Mesenteric fat pad (tissue), 1 donor: ENCODE data around the gene NR5A1. TPM values are rescaled to one million over a fixed set of nuclear protein-coding genes. Genes with fewer than 3 reads are reported as not detected.

Experiments
- DNase-seq: peaks from one replicate; pipeline ENCODE4 v3.0.0-alpha.2; 2020; ENCODE audit warnings: low spot score
- total RNA-seq: library from RNA; stranded (reverse); fragmentation: NEBNext Ultra II Directional; extraction: Animal tissue kit (Norgen Biotek cat#: 25700); gene quantifications from one replicate; pipeline ENCODE4 v1.2.1, GENCODE V29; 2021
- donor health status: DM: yes; HTN: yes; CAD: no.

The NR5A1 gene
- total RNA-seq, 1 donor from 2014 or later = not detected

GRCh38 chr9:124500028-124500795 is 7.0 kb downstream of the NR5A1 start:
- DNase-seq = no peak

- DNase-seq = no peak
These were observed 8.0 kb downstream of the NR5A1 start for GRCh38 chr9:124499216-124499615.

GRCh38 chr9:124498499-124499146 is 8.6 kb downstream of the NR5A1 start:
- DNase-seq = no peak

- DNase-seq = no peak
These were observed 9.2 kb downstream of the NR5A1 start for GRCh38 chr9:124498040-124498439.

GRCh38 chr9:124497441-124497840 is 9.8 kb downstream of the NR5A1 start:
- no peak for DNase-seq

- no peak for DNase-seq
These were observed 10.7 kb downstream of the NR5A1 start for GRCh38 chr9:124496463-124496862.

GRCh38 chr9:124496075-124496449 is 11.1 kb downstream of the NR5A1 start:
- no peak for DNase-seq

GRCh38 chr9:124495126-124496074 is 11.8 kb downstream of the NR5A1 start:
- no peak for DNase-seq

- no peak for DNase-seq
These were observed 13.3 kb downstream of the NR5A1 start for GRCh38 chr9:124493794-124494479.

GRCh38 chr9:124493218-124493617 is 14.0 kb downstream of the NR5A1 start:
- no peak for DNase-seq

GRCh38 chr9:124492818-124493217 is 14.4 kb downstream of the NR5A1 start:
- no peak for DNase-seq

- DNase-seq = no peak
These were observed 15.9 kb downstream of the NR5A1 start for GRCh38 chr9:124491049-124491975.

- no peak for DNase-seq
These were observed 17.2 kb downstream of the NR5A1 start for GRCh38 chr9:124490004-124490403.

GRCh38 chr9:124489222-124489621 is 18.0 kb downstream of the NR5A1 start:
- DNase-seq = no peak

- no peak for DNase-seq
These were observed 18.5 kb downstream of the NR5A1 start for GRCh38 chr9:124488641-124489210.

- no peak for DNase-seq
These were observed 19.7 kb downstream of the NR5A1 start for GRCh38 chr9:124487260-124488182.

- DNase-seq = no peak
These were observed 20.4 kb downstream of the NR5A1 start for GRCh38 chr9:124486778-124487259.

GRCh38 chr9:124485936-124486335 is 21.3 kb downstream of the NR5A1 start:
- DNase-seq = no peak
